Cortex of kidney (tissue), 1 donor: ENCODE results near the gene TES.
"Not testable (repeated sequence)": the region's sequence is repeated elsewhere in the genome, so short reads cannot be mapped to it uniquely, and the experiment has no call there.

Experiments used
- DNase-seq: peaks from one replicate; lab custom pipeline; 2025; lab: John Stamatoyannopoulos, UW

The TES gene

DNA sequence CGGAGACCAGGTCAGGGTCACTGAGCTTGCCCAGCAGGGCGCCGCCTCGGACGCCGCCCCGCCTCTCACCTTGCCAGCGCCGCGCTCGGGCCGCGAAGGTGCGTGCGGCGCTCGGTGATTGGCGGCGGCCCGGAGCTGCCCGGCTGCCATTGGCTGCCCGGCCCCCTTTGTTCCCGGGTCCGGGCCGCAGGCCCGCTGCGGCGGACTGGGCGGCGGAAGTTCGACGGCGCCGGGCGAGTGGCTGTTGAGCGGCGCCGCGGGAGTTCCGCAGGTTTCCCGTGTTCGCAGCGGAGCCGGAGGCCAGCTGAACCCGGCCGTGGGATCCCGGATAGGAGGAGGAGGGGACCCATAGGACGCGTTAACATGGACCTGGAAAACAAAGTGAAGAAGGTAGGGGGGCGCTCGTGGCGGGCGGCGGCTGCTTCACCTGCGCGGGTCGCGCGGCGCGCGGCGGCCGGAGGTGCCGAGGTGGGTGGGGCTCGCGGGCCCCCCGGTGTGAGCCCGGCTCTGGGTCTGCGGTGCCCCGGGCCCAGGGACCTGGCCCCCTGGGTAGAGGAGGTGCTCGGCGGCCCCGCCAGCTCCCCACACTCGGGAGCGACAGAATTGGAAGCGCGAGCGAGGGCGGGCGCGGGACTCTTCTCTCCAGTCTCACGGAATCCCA lies at the start of gene TES:
Gene TES, plus strand, starts transcription at position 195 of the 661 bp plus-strand sequence. Its CDS starts 169 bp downstream, at position 364.
- peak; percentile 18 for DNase-seq

DNA sequence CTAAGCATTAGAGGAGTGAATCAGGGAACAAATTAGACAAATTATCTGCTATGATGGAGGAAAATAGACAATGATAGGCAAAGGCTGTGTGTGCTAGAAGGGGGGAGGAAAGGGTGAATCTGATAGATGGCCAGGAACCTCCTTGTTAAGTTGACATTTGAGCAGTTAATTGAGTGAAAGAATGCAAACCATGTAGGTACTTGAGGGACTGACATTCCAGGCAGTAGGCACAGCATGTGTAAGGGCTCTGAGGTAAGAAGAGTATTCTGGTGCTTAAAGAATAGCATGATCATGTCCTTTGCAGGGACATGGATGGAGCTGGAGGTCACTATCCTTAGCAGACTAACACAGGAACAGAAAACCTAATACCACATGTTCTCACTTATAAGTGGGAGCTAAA lies 48.6 kb upstream of the TES start:
- DNase-seq: no peak

GRCh38 chr7:116162254-116162653 lies 48.1 kb upstream of the TES start:
- no peak for DNase-seq

DNA sequence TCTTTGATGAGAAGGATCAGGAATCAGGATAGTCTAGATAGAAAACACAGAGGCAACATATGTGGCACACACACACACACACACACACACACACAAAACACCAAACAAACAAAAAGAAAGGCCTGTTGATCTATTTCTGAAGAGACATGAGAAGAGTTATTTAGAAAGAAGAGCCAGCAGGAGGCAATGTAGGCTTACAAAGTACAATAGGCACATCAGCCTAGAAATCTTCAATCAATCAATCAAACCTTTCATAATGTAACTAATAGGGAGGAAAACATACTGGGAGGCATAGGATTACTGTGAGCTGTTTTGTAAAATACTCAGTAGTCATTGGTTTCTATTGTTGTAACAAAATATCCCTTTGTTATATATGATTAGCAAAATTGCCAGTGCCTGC lies 47.3 kb upstream of the TES start:
- no peak for DNase-seq

DNA sequence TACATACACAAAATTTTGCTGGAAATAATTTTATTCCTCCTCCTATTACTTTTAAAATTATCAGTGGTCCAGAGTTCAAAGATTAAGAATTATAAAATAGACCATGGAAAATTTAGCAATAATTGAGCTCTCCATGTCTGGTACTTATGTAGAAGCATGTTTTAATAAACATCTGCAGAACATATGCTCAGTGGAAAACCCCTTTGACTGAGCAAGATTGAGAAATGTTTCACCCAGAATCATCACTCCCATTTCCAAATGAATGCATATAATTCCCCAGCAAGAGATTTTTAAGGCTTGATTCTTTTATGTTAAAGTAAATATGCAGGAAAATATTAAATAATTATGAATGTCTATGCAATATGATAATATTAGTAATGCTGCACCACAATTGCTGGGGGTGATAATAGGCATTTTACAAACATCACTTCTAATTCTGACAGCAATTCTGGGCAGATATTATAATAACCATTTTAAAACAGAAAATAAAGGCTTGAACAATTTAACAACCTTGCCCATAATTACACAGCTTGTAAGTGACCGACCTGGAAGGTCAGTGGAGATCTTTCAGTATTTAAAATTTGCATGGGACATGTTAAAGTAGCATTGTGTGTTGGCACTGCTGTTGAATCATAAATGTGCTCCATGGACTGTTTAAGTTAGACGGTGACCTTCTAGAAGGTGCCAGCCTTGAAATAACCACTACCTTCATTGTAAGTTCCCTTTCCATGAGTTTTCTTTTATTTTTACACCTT lies 45.6 kb upstream of the TES start:
- no peak for DNase-seq

- no peak for DNase-seq
Observed at GRCh38 chr7:116165717-116166116, 44.6 kb upstream of the TES start.

- no peak for DNase-seq
Observed at GRCh38 chr7:116166156-116166555, 44.2 kb upstream of the TES start.

GRCh38 chr7:116167177-116167576 lies 43.2 kb upstream of the TES start:
- DNase-seq: no peak

DNA sequence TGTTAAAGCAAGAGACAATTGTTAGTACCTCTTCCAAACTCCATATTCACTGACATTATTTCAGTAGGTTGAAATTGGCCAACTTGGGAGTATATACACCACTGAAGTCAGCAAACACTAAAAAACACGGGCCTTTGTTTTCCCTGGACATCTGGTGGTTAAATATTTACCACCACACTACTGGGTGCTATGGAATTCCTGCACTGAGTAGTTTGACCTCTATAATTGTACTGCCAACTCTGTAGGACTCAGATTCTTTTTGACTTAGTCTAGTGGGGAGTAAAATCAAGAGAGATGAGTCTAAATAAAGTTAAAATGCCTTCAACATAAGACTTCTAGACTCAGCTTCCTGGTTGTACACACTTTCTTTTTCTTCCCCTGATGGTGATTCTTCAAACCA lies 41.3 kb upstream of the TES start:
- DNase-seq: no peak

DNA sequence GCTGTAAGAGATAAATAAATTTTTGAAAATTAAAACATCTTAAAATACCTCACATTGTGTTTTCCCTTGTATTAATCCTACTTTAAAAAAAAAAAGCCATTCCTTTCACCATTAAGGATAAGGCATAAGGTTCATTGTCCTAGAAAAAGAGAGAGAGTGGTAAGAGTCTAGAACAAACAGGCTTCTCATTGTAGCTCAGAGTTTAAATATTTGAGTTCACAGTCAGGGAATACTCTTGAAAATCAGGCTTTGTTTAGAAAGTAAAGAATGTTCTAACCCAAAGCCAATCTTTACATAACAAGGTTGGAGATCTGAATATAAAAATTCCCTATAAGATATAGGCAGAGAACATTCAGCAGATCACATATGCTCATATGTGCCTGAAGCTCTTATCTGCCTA lies 40.2 kb upstream of the TES start:
- DNase-seq: no peak

DNA sequence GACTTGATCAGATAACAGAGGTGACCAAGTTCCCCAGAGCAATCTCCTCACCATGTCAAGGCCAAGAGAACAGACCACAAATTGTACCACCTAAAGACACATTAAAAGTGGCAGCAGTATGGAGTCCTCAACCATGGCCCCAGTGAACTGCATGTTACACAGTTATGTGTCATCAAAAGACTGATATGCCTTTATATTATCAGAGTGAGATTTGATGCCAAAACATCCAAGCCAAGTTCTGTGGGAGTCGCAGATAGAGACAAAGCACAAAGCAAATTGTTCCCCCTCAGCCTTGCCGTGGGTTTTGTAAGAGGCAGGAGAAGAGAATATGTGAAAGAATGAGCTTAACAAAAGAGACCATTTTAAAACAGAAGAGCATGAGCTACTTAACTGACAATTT lies 39.2 kb upstream of the TES start:
- no peak for DNase-seq

DNA sequence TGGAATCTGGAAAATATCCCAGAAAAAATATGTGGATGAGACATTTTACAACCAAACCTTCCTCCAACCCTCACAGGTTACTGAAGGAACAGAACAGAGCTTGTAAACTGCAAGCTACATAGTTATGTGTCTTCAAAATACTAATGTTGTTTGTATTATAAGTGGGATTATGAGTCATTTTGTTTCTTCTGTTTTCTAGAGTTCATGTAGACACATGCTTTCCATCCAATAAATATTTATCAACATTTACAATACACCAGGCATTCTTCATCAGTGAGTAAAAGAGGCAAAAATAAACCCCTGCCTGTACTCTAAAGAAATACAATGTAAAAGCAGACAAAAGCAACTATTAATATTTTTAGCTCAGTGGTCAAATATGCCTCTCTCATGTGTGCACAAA lies 38.0 kb upstream of the TES start:
- no peak for DNase-seq

DNA sequence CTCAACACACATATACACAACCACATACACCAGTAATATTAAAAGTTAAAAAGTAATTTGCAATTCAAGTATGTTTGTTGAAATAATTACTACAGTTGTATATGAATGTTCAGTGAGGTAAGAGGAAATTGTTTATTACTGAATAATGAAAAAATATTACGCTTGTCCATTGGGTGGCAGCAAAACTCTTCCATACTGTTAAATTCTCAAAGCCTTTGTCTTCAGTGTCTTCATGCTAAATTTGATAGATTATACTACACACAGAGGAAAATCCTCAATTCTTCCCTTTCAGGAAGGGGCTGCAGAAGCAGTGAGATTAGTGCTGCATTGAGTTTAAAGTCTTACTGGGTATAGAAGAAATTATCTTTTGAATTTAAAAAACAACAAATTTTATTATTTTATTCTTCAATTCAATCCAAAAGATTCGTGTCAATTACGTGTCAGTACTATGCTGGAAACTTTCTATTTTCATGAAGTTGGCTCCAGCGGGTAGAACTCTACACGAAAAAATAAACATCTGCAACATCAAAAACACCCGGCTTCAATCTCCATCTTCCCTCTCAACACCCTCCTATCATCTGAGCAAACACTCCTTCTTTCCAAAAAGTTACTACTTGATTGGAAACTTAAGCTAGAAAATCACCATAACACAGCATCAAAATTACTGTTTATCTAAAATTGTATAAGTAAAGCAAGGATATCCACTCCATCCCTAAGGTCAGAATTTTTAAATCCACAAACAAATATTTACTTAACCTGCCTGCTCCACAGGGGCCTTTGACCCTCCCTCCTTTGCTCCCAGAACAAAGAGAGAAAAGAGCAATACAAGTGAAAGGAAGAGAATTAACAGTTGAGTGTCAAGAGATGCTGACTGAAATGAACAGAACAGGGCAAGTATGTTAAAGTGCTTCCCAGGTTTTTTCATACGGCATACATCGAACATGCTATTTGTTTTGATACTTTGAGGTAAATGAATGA lies 37.0 kb upstream of the TES start:
- DNase-seq: no peak

- DNase-seq: not testable (repeated sequence)
Observed at GRCh38 chr7:116175095-116175494, 35.2 kb upstream of the TES start.

DNA sequence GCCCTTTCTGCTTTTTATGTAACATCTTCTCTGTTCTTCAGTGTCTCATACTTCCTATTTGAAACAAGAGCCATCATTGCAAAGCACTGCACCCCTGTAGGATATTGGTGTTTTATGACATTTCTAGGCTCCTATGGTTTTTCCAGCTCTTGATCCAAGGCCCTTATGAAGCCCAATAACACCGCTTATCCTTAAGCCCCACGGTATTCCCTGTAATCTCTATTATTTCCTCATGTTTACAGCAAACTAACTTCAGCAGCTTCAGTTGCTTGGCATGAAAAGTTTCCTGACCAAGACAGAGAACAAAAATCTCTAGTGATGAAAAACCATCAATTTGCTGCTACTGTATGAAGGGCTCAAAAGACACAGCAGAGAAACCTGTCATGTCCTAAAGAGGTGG lies 34.1 kb upstream of the TES start:
- DNase-seq: no peak

- DNase-seq: no peak
Observed at GRCh38 chr7:116177009-116177408, 33.3 kb upstream of the TES start.

GRCh38 chr7:116180302-116180701 lies 30.0 kb upstream of the TES start:
- no peak for DNase-seq

GRCh38 chr7:116182023-116182422 lies 28.3 kb upstream of the TES start:
- DNase-seq: no peak

DNA sequence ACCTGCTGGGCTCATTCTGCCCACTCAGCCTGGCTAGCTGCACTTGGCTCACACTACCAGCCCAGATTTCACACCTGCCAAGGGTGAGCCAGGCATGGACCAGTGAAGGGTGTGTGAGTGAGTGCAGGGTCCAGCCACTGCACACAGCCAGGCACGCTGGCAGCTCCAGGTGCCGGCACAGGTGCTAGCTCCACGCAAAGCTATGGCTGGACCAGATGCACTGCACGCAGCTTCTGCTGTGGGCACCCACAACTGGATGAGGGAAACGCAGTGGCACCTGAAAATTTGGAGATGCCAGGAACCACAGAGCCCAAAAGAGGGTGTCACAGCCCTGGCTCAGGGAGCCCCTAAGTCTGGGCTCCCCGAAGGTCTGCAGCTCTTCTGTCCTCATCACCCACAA lies 24.9 kb upstream of the TES start:
- no peak for DNase-seq

- DNase-seq: no peak
Observed at GRCh38 chr7:116185956-116186355, 24.4 kb upstream of the TES start.

DNA sequence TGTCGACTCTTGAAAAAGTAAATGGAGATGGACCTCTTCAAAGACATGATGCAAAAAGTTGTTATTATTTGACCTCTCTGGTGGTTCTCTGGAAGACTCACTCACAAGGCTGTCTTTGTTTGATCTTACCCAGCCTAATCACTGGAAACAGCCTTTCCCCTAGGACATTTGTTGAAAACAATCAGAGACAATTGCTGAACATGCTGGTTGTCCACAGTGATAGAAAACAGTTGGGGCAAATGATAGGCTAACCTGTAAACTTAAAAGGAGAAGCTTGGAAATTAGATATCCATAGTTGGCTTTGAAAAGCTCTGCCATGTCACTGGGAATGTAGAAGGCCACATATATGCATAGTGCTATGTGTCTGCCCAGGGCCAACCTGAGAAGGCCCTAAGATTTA lies 22.9 kb upstream of the TES start:
- DNase-seq: no peak

- DNase-seq: no peak
Observed at GRCh38 chr7:116193329-116194087, 16.8 kb upstream of the TES start.
